Smooth muscle cell of the coronary artery (primary cell): ENCODE results near the gene NEUROD2. TPM values are rescaled to one million over a fixed set of nuclear protein-coding genes. Genes with fewer than 3 reads are reported as not detected.

Experiments
- total RNA-seq: library from RNA; depleted of rRNA; stranded (reverse); fragments of >200 nt; gene quantifications from 2 replicates; pipeline ENCODE4 v1.2.3, GENCODE V29; 2014; ENCODE audit warnings: low replicate concordance

NEUROD2 gene
- total RNA-seq, result not detected in 2 replicates

DNA sequence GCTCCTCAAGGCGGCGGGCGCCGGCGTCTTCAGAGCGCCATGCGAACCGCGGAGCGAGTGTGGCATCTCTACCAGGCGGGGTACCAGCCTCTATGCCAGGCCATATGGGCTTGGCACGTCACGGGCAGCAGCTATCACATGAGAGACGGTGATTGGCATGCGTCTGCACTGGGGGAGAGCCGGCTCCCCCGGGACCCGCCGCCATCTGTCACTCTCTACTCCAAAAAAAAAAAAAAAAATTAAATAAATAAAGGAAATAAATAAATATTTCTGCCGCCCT lies at the start of gene NEUROD2:
NEUROD2 (minus strand) TSS at position 70 of the 280 bp plus-strand sequence. CDS start 1,321 bp downstream, outside the sequence.

DNA sequence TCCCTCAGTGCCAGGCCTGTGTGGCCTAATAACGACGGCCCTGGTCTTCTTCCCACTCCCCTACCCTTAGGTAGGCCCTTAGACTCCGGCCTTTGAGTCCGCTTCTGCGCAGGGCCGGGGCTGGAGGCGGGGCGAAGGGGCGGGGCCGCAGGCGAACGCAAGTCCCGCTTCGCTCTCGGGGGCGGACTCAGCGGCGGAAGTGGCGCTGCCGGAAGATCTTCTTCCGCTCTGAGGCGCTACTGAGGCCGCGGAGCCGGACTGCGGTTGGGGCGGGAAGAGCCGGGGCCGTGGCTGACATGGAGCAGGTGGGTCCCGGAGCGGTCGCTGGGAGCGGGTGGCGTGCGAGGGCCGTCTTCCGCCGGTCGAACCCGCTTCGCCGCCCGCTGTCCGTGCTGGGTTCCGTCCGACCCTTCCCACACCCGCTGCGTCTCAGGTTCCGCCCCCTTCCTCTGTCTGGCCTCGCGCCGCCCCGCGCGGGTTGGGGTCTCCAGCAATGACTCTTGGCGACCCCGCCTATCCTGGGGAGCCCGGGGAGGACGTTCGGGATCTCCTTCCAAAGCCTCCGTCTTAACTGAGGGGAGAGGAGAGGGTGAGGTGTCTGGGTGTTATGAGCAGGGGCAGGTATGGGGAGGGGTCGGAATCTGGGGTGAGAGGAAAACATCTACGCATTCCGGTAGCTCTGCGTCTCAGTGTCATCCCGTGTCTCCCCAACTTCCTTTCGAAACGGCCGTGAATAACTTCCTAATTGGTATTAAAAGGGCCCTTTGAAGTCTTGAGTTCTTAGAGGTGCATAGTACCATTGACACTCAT lies 29.4 kb upstream of the NEUROD2 start, which contains the start of gene STARD3:
STARD3 (plus strand) TSS at position 218 of the 810 bp plus-strand sequence. CDS start 16,388 bp downstream, outside the sequence.

DNA sequence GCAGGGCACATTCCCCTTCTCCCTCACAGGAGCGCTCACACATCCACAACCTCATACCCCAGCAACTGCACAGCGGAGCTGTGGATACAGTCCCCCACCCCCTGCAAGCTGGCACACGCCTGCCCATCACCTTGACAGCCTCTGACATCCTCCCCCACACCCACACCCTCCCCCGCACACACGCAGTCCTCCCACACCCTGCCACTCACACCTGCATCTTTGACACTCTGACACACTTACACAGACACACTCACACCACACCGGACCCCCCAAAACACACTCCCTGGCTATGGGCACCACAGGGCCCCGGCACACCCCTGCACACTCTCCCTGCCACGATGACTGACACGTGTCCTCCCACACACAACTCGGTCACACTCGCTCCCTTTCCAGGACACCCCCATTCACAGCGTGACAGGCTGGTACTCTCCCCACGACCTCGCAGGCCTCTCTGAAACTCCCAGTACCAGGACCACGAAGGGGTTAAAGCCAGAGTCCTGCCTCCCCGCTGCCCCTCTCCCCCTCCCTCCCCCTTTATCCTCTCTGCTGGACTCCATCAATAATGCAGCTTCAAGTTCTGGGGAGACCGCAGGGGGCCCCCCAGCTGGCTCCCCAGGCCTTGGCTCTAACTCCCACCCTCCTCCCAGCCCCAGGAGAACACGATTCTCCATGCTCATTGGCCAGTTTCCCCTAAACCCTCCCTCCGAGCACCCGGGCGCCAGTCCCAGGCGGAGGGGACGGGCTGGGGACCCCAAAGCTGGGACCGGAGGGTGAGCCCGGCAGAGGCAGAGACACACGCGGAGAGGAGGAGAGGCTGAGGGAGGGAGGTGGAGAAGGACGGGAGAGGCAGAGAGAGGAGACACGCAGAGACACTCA lies 18.7 kb upstream of the NEUROD2 start, which contains the start of gene PPP1R1B:
PPP1R1B (plus strand) TSS at position 782 of the 876 bp plus-strand sequence. CDS start 441 bp downstream, outside the sequence.

Other genes with a start within 250 kb of the NEUROD2 start
- gene FBXL20, start 206.3 kb downstream of the NEUROD2 start, total RNA-seq, result 13.5 and 15.1 TPM in 2 replicates
- 11.0 and 16.5 TPM in 2 replicates for gene MED1, start 156.7 kb downstream of the NEUROD2 start, total RNA-seq
- 12.2 and 14.9 TPM in 2 replicates for gene CDK12, start 146.4 kb downstream of the NEUROD2 start, total RNA-seq
- gene PPP1R1B, start 19.0 kb upstream of the NEUROD2 start, total RNA-seq, result 3.0 TPM in 1 of 2 replicates, not detected in the other
- gene STARD3, start 29.2 kb upstream of the NEUROD2 start, total RNA-seq, result 18.4 and 49.3 TPM in 2 replicates
- 0.23 and 0.70 TPM in 2 replicates for gene TCAP, start 57.4 kb upstream of the NEUROD2 start, total RNA-seq
- gene PNMT, start 60.5 kb upstream of the NEUROD2 start, total RNA-seq, result not detected in 2 replicates
- 8.3 and 19.9 TPM in 2 replicates for gene PGAP3, start 80.1 kb upstream of the NEUROD2 start, total RNA-seq
- 33.8 and 34.5 TPM in 2 replicates for gene ERBB2, start 92.1 kb upstream of the NEUROD2 start, total RNA-seq
- gene MIEN1, start 122.6 kb upstream of the NEUROD2 start, total RNA-seq, result 8.7 and 21.0 TPM in 2 replicates
- gene GRB7, start 130.0 kb upstream of the NEUROD2 start, total RNA-seq, result under 0.01 and 0.60 TPM in 2 replicates